DOHH2 (cell line): ENCODE data around the gene AKR1C8.

ENCODE experiments used
- H3F3A ChIP-seq: fragments of 200-600 bp; sonication (generic), shearing (Covaris generic); 2 replicates; pipeline ENCODE4 v1.6.0; 2016; ENCODE audit warnings: antibody characterized with exemption, mild to moderate bottlenecking; ENCODE audit not compliant: control insufficient read depth, insufficient read depth
- H3K27ac ChIP-seq: fragments of 200-600 bp; sonication (generic); 2 replicates; pipeline ENCODE4 v1.5.1; 2014; ENCODE audit warnings: low read depth, mild to moderate bottlenecking, low read length, moderate library complexity
- H3K27me3 ChIP-seq: fragments of 200-600 bp; sonication (generic); 2 replicates; pipeline ENCODE4 v1.6.1; 2014; ENCODE audit warnings: mild to moderate bottlenecking, low read length, mixed read lengths; ENCODE audit not compliant: control insufficient read depth
- H3K36me3 ChIP-seq: fragments of 200-600 bp; sonication (generic); 2 replicates; pipeline ENCODE4 v1.6.1; 2014; ENCODE audit warnings: mild to moderate bottlenecking, low read length, moderate library complexity, mixed read lengths; ENCODE audit not compliant: control insufficient read depth
- H3K4me1 ChIP-seq: fragments of 200-600 bp; sonication (generic); 2 replicates; pipeline ENCODE4 v1.6.1; 2014; ENCODE audit warnings: mild to moderate bottlenecking, low read length, mixed read lengths; ENCODE audit not compliant: control insufficient read depth
- H3K4me2 ChIP-seq: fragments of 200-600 bp; sonication (generic); 2 replicates; pipeline ENCODE4 v1.6.0; 2014; ENCODE audit warnings: mild to moderate bottlenecking, low read length, moderate library complexity
- H3K4me3 ChIP-seq: fragments of 200-600 bp; sonication (generic); 2 replicates; pipeline ENCODE4 v1.5.1; 2014; ENCODE audit warnings: mild to moderate bottlenecking, low read length, mixed read lengths
- H3K79me2 ChIP-seq: fragments of 200-600 bp; sonication (generic); 2 replicates; pipeline ENCODE4 v1.6.1; 2014; ENCODE audit warnings: mild to moderate bottlenecking, low read length, mixed read lengths; ENCODE audit not compliant: control insufficient read depth
- H3K9me2 ChIP-seq: fragments of 200-600 bp; sonication (generic); replicated peaks from 2 replicates; pipeline ENCODE4 v1.6.1; 2014; ENCODE audit warnings: mild to moderate bottlenecking, low read length, mixed read lengths; ENCODE audit not compliant: control insufficient read depth
- H3K9me3 ChIP-seq: fragments of 200-600 bp; sonication (generic); 2 replicates; pipeline ENCODE4 v1.6.1; 2014; ENCODE audit warnings: antibody characterized with exemption, low read length, mixed read lengths; ENCODE audit not compliant: control insufficient read depth, insufficient read depth
- H4K20me1 ChIP-seq: fragments of 200-600 bp; sonication (generic); 2 replicates; pipeline ENCODE4 v1.6.0; 2014; ENCODE audit warnings: low read depth, mild to moderate bottlenecking, antibody characterized with exemption, low read length, moderate library complexity; ENCODE audit not compliant: control insufficient read depth, insufficient read depth
- EZH2phosphoT487 ChIP-seq: fragments of 200-600 bp; sonication (generic); IDR thresholded peaks from 2 replicates; pipeline ENCODE4 v1.6.1; 2017; ENCODE audit warnings: borderline replicate concordance, mild to moderate bottlenecking, antibody characterized with exemption, low read length, moderate library complexity, mixed read lengths
- TF ChIP-seq, protein P1 (sequence below): fragments of 200-600 bp; sonication (generic); IDR thresholded peaks from one replicate; pipeline ENCODE4 v1.5.1; 2014; ENCODE audit warnings: antibody characterized with exemption, mild to moderate bottlenecking, low read depth, low read length; ENCODE audit not compliant: poor library complexity, severe bottlenecking

The AKR1C8 gene

DNA sequence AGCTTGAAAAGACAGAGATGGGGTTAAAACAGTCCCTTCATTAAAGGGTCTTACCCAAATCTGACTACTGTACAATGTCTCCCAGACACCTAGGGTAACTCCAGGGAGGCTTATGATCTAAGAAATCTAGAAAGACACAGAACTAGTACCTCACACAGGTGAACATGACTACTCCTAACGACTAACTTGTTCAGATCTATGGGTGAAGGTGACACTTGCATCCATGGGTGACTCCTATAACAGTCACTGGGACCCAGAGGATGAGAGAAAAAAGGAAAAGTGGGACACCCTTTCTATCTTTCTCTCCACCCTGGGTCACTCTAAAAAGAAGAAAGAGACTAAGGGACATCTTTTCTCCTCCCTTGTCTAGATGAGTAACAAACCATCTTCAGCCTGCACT is 19.2 kb downstream of the AKR1C8 start:
- Histone ChIP-seq H3K27me3 (no peaks in the 10 kb centered on the region), H3K36me3 (no peaks in the 10 kb centered on the region), H3K27ac (no peak overlapping the region), H3K79me2 (no peaks in the 10 kb centered on the region), H3F3A (no peaks in the 10 kb centered on the region), H3K9me3 (peaks cover 10% of the 10 kb centered on the region), H3K9me2 (no peaks in the 10 kb centered on the region), H3K4me2 (no peak overlapping the region), H4K20me1 (no peaks in the 10 kb centered on the region), H3K4me1 (no peaks in the 10 kb centered on the region), H3K4me3 (no peak overlapping the region)
- TF ChIP-seq, protein P1, sequence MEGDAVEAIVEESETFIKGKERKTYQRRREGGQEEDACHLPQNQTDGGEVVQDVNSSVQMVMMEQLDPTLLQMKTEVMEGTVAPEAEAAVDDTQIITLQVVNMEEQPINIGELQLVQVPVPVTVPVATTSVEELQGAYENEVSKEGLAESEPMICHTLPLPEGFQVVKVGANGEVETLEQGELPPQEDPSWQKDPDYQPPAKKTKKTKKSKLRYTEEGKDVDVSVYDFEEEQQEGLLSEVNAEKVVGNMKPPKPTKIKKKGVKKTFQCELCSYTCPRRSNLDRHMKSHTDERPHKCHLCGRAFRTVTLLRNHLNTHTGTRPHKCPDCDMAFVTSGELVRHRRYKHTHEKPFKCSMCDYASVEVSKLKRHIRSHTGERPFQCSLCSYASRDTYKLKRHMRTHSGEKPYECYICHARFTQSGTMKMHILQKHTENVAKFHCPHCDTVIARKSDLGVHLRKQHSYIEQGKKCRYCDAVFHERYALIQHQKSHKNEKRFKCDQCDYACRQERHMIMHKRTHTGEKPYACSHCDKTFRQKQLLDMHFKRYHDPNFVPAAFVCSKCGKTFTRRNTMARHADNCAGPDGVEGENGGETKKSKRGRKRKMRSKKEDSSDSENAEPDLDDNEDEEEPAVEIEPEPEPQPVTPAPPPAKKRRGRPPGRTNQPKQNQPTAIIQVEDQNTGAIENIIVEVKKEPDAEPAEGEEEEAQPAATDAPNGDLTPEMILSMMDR = no peak
- TF ChIP-seq EZH2phosphoT487 = no peak

DNA sequence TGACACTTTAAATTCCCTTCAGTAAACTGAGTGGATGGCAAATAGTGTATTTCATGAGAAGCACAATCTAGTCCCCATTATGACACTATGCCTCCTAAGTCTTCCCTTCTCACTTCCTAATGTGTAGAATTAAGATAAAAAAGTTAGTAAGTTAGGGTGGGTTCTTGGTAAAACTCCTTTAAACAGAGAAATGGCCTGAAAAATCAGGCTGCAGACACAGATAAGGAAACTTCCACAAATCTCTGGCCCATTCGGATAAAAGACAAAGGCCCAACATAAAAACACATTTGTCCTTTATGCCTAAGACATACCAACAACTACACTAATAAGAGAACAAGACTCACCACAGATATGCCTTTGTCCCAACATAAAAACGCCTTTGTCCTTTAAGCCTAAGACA is 21.5 kb downstream of the AKR1C8 start:
- no peak overlapping the region for H3K4me3 ChIP-seq
- H3K4me2 ChIP-seq = no peak overlapping the region
- H3F3A ChIP-seq = no peaks in the 10 kb centered on the region
- no peaks in the 10 kb centered on the region for H3K79me2 ChIP-seq
- no peaks in the 10 kb centered on the region for H4K20me1 ChIP-seq
- H3K27me3 ChIP-seq = no peaks in the 10 kb centered on the region
- H3K27ac ChIP-seq = no peak overlapping the region
- H3K4me1 ChIP-seq = no peaks in the 10 kb centered on the region
- H3K36me3 ChIP-seq = no peaks in the 10 kb centered on the region
- peaks cover 10% of the 10 kb centered on the region for H3K9me3 ChIP-seq
- TF ChIP-seq, protein P1 = no peak
- TF ChIP-seq EZH2phosphoT487 = no peak
- no peaks in the 10 kb centered on the region for H3K9me2 ChIP-seq

DNA sequence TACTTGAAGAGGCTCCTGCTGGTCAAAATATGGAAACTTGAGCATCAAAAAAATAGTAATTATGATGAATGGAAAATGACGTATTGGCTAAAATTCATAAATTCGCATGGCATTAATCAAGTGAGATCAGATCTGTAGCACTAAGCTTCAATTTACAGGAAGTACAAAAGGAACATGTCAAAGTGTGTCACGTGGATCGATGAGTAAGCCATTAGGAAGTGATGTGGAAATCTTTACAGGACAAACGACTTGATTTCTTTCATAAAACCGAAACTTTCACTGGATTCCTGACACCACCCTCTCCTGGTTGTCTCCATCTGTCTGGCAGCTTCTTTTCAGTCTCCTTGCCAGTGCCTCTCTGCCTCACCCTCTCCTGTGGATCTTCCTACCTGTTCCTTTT is 25.8 kb downstream of the AKR1C8 start:
- TF ChIP-seq, protein P1 = no peak
- TF ChIP-seq EZH2phosphoT487 = no peak
- Histone ChIP-seq H3K27me3 (no peaks in the 10 kb centered on the region), H3K36me3 (no peaks in the 10 kb centered on the region), H3K79me2 (no peaks in the 10 kb centered on the region), H3K9me2 (no peaks in the 10 kb centered on the region), H3K9me3 (no peaks in the 10 kb centered on the region), H3F3A (no peaks in the 10 kb centered on the region), H3K4me1 (no peaks in the 10 kb centered on the region), H3K4me2 (no peak overlapping the region), H4K20me1 (no peaks in the 10 kb centered on the region), H3K27ac (no peak overlapping the region), H3K4me3 (no peak overlapping the region)

DNA sequence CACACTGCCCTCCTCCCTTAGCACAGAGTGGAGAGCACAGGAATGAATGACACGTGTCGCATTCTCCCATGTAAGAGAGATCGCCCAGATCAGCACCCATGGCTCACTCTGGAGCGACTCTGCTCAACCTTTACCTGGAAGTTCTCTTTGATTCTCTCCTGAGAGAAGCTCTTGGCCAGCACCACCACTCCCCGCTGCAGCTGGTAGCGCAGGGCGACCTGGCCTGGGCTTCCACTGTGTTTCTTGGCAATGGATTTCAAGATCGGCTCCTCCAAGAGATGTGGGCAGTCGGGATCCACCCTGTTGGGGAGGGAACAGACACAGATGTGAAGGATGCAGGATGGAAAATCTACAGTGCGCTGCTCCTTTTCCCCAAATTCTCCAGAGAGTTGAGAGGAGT is 27.4 kb downstream of the AKR1C8 start:
- no peak overlapping the region for H3K27ac ChIP-seq
- H3K9me2 ChIP-seq = no peaks in the 10 kb centered on the region
- no peaks in the 10 kb centered on the region for H4K20me1 ChIP-seq
- TF ChIP-seq, protein P1 = no peak
- no peak for TF ChIP-seq EZH2phosphoT487
- H3K27me3 ChIP-seq = no peaks in the 10 kb centered on the region
- no peaks in the 10 kb centered on the region for H3K79me2 ChIP-seq
- no peaks in the 10 kb centered on the region for H3K36me3 ChIP-seq
- no peak overlapping the region for H3K4me2 ChIP-seq
- H3K4me3 ChIP-seq = no peak overlapping the region
- no peaks in the 10 kb centered on the region for H3K9me3 ChIP-seq
- no peaks in the 10 kb centered on the region for H3F3A ChIP-seq
- H3K4me1 ChIP-seq = no peaks in the 10 kb centered on the region
